T-cell (primary cell): Measurements from ENCODE around the gene ZNF92. TPM values are rescaled to one million over a fixed set of nuclear protein-coding genes. Genes with fewer than 3 reads are reported as not detected.
"Not testable (repeated sequence)": the region's sequence is repeated elsewhere in the genome, so short reads cannot be mapped to it uniquely, and the experiment has no call there.

Experiments used
- ATAC-seq, 4 experiments: fragments of 200-7000 bp in 3 of 4; fragments of 150-1000 bp in 1 of 4; cut with Tn5 transposase; replicated peaks in 1 of 4; 1 replicate in 3 of 4; 2 replicates in 1 of 4; pipeline ENCODE4 v1.10.0; 2021; ENCODE audit warnings: moderate library complexity in 3 of 4, mild to moderate bottlenecking in 2 of 4, moderate number of reproducible peaks in 1 of 4
- CTCF ChIA-PET, 2 donors: fragments of 300-600 bp; sonication (Branson Sonifier 250); formaldehyde crosslinking; loops; one replicate each; lab custom pipeline; 2022; ENCODE audit warnings: antibody characterized with exemption in 2 of 2; lab: Charles Lee
- POLR2A ChIA-PET, 2 donors: fragments of 300-600 bp; sonication (Branson Sonifier 250); formaldehyde crosslinking; loops; one replicate each; lab custom pipeline; 2022; ENCODE audit warnings: antibody characterized with exemption in 2 of 2; lab: Charles Lee
- DNase-seq, 35 experiments: peaks; one replicate each; pipeline versions ENCODE4 v3.0.0 to v3.0.0-alpha.2; 2013 to 2023
- H3K27ac ChIP-seq: one replicate; pipeline ENCODE4 v1.5.1; 2013; ENCODE audit warnings: low read length
- H3K27me3 ChIP-seq, 2 experiments: replicated peaks in 1 of 2; 1 replicate in 1 of 2; 2 replicates in 1 of 2; pipeline versions ENCODE4 v1.6.1 to v1.7.0; 2013; ENCODE audit warnings: low read length in 1 of 2, mixed read lengths in 1 of 2; ENCODE audit not compliant: control insufficient read depth in 2 of 2, insufficient read depth in 2 of 2; ENCODE audit errors: extremely low read depth in 1 of 2
- H3K36me3 ChIP-seq, 2 donors: 1 replicate in 1 of 2; 2 replicates in 1 of 2; pipeline versions ENCODE4 v1.6.1 to v1.7.0; 2013; ENCODE audit warnings: low read length in 1 of 2; ENCODE audit not compliant: control insufficient read depth in 2 of 2, insufficient read depth in 1 of 2; ENCODE audit errors: extremely low read depth in 1 of 2
- H3K4me1 ChIP-seq, 2 experiments: 1 replicate in 1 of 2; 2 replicates in 1 of 2; pipeline versions ENCODE4 v1.6.1 to v1.7.0; 2013; ENCODE audit warnings: low read length in 2 of 2, mixed read lengths in 1 of 2; ENCODE audit not compliant: insufficient read depth in 2 of 2, control insufficient read depth in 1 of 2; ENCODE audit errors: extremely low read depth in 1 of 2
- H3K4me3 ChIP-seq, 2 donors: 1 replicate in 1 of 2; 2 replicates in 1 of 2; pipeline versions ENCODE4 v1.5.1 to v1.7.0; 2013; ENCODE audit warnings: mild to moderate bottlenecking in 2 of 2, low read length in 1 of 2, moderate library complexity in 1 of 2; ENCODE audit not compliant: control insufficient read depth in 1 of 2; ENCODE audit errors: extremely low read depth in 1 of 2
- H3K9me3 ChIP-seq: 2 replicates; pipeline ENCODE4 v1.7.0; 2013
- H3K27ac Mint-ChIP-seq, 2 donors: one replicate each; pipeline ENCODE4 v1.8.0; 2020 to 2021; ENCODE audit warnings: mild to moderate bottlenecking in 2 of 2, mixed read lengths in 2 of 2
- H3K27me3 Mint-ChIP-seq, 2 donors: one replicate each; pipeline ENCODE4 v1.8.0; 2021 to 2022; ENCODE audit warnings: mixed read lengths in 2 of 2
- H3K36me3 Mint-ChIP-seq: one replicate; pipeline ENCODE4 v1.8.0; 2021; ENCODE audit warnings: mixed read lengths
- H3K4me1 Mint-ChIP-seq, 3 donors: one replicate each; pipeline ENCODE4 v1.8.0; 2020 to 2022; ENCODE audit warnings: mixed read lengths in 3 of 3, mild to moderate bottlenecking in 1 of 3
- H3K4me3 Mint-ChIP-seq, 3 donors: one replicate each; pipeline ENCODE4 v1.8.0; 2020 to 2022; ENCODE audit warnings: mild to moderate bottlenecking in 3 of 3, mixed read lengths in 3 of 3, moderate library complexity in 3 of 3
- H3K9me3 Mint-ChIP-seq, 3 donors: one replicate each; pipeline ENCODE4 v1.8.0; 2020 to 2022; ENCODE audit warnings: mixed read lengths in 3 of 3
- WGBS: methylation state at CpG from one replicate; pipeline ENCODE4 v1.1.5; 2013; ENCODE audit warnings: missing lambda C conversion rate; ENCODE audit not compliant: insufficient coverage; 5-methylcytosine and 5-hydroxymethylcytosine counted together
- total RNA-seq, 35 experiments: library from RNA in 6 of 35; stranded (reverse) in 6 of 35; fragments of 120-200 nt in 1 of 35; gene quantifications; one replicate each; pipeline versions ENCODE4 v1.2.1 to v1.2.4 and lab custom pipeline; 2013 to 2026

Gene ZNF92
- total RNA-seq (10 to 100 TPM; 17.9 to 25.6 (median 19.2) TPM), total RNA-seq (lab: John Stamatoyannopoulos, UW) (16.0 to 76.4 (median 49.4) reads per million in 29 experiments)
- total RNA-seq (2013): 28.0 TPM

DNA sequence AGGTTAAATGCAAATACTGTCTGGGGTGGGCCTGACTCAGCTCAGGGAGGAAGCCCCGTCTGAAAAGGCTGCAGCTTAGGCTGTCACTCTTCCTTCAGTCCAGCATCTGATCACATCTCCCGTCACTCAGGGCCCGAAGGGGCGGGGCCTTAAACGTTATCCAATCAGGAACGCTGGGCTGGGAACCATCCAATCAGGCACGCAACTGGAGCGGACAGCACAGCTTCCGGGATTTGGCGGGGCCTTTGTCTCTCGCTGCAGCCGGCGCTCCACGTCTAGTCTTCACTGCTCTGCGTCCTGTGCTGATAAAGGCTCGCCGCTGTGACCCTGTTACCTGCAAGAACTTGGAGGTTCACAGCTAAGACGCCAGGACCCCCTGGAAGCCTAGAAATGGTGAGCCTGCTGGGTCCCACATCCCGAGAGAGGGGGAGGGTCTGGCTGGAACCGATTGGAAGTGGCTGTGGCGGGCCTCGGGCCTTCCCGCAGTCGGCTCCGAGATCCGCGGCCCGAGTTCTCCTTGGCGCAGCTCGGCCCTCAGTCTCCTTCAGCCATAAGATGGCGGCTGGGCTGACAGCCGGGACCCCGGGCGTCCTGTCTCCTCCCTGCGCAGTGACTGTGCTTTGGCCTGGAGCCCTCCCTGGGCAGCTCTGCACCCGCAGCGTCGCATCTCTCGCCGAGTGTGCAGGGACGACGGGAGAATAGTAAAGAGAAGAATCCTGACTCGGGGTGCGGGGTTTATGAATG is at the start of gene ZNF92:
TSS of gene ZNF92 (plus strand) at position 248 of the 744 bp plus-strand sequence. CDS start at position 391, 143 bp downstream.
- peaks cover 32 to 53% (median 46%) of the 10 kb centered on the region in 3 donors for H3K4me1 Mint-ChIP-seq
- Histone ChIP-seq H3K36me3 (peaks cover 0 to 4% of the 10 kb centered on the region in 2 donors), H3K27ac (peak within 1 kb of the TSS; percentile 71), H3K9me3 (no peaks in the 10 kb centered on the region), H3K4me3 (peak within 1 kb of the TSS; percentile 87 to 90), H3K27me3 (no peaks in the 10 kb centered on the region), H3K4me1 (peaks cover 5 to 38% of the 10 kb centered on the region in 2 experiments)
- ATAC-seq (peak; percentile 98 to 99 (median 99)), DNase-seq (peak; percentile 90 to 97 (median 94))
- peak within 1 kb of the TSS; percentile 96 to 98 (median 96) for H3K4me3 Mint-ChIP-seq
- H3K27me3 Mint-ChIP-seq: no peaks in the 10 kb centered on the region
- peak within 1 kb of the TSS; percentile 89 to 90 for H3K27ac Mint-ChIP-seq
- CTCF ChIA-PET: interaction anchor here (0.5 to 0.6 kb wide), 2 partner anchors 29 to 1929 kb away, joined by 3 read pairs; no protein-coding TSS in a partner anchor
- POLR2A ChIA-PET: interaction anchor here (0.6 to 1.1 kb wide), 8 partner anchors 9 to 582 kb away, joined by 3 to 6 read pairs (median 3); partner anchors contain the start of gene ERV3-1 (in 1 of the 2)
- WGBS: 0% methylated on average over 36 of the region's 44 CpGs
- H3K9me3 Mint-ChIP-seq: no peaks in the 10 kb centered on the region
- H3K36me3 Mint-ChIP-seq: peaks cover 15% of the 10 kb centered on the region

DNA sequence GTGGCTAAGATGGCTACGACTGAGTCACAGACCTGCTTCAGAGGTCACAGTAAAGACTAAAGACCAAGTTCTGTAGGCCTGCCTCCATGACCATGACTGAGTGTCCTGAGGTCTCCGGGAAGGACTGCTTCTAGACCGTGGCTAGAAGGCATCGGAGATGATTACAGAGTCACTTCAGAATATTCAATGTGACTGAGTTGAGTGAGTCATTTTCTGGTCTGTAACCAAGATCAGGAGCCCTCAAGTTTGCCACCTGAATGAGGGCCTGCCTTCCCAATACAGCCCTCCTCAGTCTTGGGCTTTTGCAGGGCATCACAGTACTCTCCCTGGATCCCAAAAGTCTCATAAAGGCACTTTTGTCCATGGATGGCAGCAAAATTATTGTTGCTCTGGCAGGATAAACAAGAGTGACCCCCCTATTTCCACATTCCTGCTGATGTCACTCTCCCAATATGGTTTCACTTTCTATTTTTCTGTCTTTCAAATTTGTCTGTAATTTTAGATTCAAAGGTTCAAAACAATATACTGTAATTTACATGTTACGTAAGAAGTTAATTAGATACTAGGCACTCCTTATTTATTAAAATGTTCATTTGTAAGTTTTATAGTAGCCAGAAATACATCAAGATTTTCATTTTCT is 47.7 kb upstream of the ZNF92 start:
- WGBS: 82% methylated on average over 1 of the region's 5 CpGs
- ChIA-PET POLR2A (no interaction called here), CTCF (no interaction called here)
- Histone ChIP-seq H3K9me3 (no peaks in the 10 kb centered on the region), H3K4me1 (no peaks in the 10 kb centered on the region), H3K27ac (no peak overlapping the region), H3K36me3 (no peaks in the 10 kb centered on the region), H3K27me3 (no peaks in the 10 kb centered on the region), H3K4me3 (no peak overlapping the region)
- Mint-ChIP-seq H3K4me3 (no peak overlapping the region), H3K27me3 (no peaks in the 10 kb centered on the region), H3K9me3 (no peaks in the 10 kb centered on the region), H3K36me3 (no peaks in the 10 kb centered on the region), H3K27ac (peak overlapping the region in 1 of 2 donors; percentile 34), H3K4me1 (peaks cover 0 to 5% (median 2%) of the 10 kb centered on the region in 3 donors)
- ATAC-seq (no peak), DNase-seq (no peak)

DNA sequence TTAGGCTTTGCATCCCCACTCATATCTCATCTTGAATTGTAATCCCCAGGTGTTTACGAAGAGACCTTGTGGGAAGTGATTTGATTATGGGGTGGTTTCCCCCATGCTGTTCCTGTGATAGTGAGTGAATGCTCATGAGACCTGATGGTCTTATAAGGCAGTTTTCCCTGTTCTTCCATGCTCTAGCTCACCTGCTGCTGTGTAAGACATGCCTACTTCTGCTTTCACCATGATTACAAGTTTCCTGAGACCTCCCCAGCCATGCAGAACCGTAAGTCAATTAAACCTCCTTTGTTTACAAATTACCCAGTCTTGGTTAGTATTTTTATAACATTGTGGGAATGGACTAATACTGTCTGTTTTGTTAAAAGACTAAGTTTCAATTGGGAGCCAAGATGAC is 35.3 kb upstream of the ZNF92 start:
- no peak for ATAC-seq
- H3K36me3 Mint-ChIP-seq: no peaks in the 10 kb centered on the region
- no CpG with 5 or more reads among the region's 2 CpGs for WGBS
- ChIA-PET POLR2A (no interaction called here), CTCF (no interaction called here)
- no peak overlapping the region for H3K4me3 Mint-ChIP-seq
- H3K27ac Mint-ChIP-seq: no peak overlapping the region
- no peaks in the 10 kb centered on the region for H3K9me3 Mint-ChIP-seq
- Histone ChIP-seq H3K4me1 (no peaks in the 10 kb centered on the region), H3K27me3 (peaks cover 0 to 3% of the 10 kb centered on the region in 2 experiments), H3K4me3 (no peak overlapping the region), H3K9me3 (no peaks in the 10 kb centered on the region), H3K36me3 (no peaks in the 10 kb centered on the region), H3K27ac (no peak overlapping the region)
- no peak for DNase-seq
- H3K4me1 Mint-ChIP-seq: no peaks in the 10 kb centered on the region
- peaks cover 2 to 6% of the 10 kb centered on the region in 2 donors for H3K27me3 Mint-ChIP-seq

- ChIA-PET POLR2A (no interaction called here), CTCF (no interaction called here)
- no peak overlapping the region for H3K4me3 ChIP-seq
- no peaks in the 10 kb centered on the region for H3K9me3 ChIP-seq
- WGBS: no CpG with 5 or more reads among the region's 3 CpGs
- DNase-seq (no peak), ATAC-seq (no peak)
- no peaks in the 10 kb centered on the region for H3K36me3 Mint-ChIP-seq
- H3K4me1 ChIP-seq: no peaks in the 10 kb centered on the region
- peaks cover 2 to 6% of the 10 kb centered on the region in 2 donors for H3K27me3 Mint-ChIP-seq
- peaks cover 0 to 3% of the 10 kb centered on the region in 2 experiments for H3K27me3 ChIP-seq
- no peaks in the 10 kb centered on the region for H3K4me1 Mint-ChIP-seq
- no peaks in the 10 kb centered on the region for H3K36me3 ChIP-seq
- no peak overlapping the region for H3K27ac ChIP-seq
- no peak overlapping the region for H3K27ac Mint-ChIP-seq
- H3K9me3 Mint-ChIP-seq: no peaks in the 10 kb centered on the region
- H3K4me3 Mint-ChIP-seq: no peak overlapping the region
Observed at GRCh38 chr7:65339257-65339656, 34.4 kb upstream of the ZNF92 start.

DNA sequence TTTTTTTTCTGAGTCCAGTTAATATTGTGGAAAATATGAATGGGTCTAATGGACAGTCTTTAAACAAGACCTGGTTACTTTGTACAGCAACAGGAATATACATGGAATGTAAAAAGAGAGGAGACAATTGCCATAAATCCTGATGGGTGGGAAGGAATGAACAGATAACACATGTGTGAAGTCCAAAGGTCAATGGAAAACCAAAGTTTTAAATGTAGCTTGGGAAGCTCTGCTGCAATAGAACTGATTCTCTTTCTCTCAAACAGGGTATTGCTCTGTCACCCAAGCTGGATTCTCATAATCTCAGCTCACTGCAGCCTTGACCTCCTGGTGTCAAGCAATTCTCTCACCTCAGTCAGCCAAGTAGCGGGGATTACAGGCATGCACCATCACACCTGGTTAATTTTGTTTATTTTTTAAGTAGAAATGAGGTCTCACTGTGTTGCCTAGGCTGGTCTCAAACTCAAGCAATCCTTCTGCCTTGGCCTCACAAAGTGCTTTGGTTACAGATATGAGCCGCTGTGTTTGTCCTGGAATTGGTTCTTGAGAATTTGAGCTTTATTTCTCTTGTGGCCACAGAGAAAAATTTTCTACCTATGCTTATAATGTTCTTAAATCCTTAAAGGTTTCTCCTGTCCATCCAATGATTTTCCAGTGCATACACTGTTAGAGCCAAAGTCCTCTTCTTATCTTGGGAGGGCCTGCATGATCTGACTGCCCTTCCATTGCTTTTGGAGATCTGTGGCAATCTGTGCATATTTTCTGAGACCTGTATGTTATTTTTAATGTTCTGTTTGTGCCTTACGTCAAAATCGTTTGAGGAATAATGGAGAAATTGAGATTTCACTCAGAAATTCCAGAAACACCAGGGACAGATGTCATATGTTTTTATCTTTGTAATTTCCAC is 30.7 kb upstream of the ZNF92 start:
- peaks cover 0 to 4% (median 0%) of the 10 kb centered on the region in 3 donors for H3K9me3 Mint-ChIP-seq
- Histone ChIP-seq H3K27ac (no peak overlapping the region), H3K4me1 (no peaks in the 10 kb centered on the region), H3K9me3 (no peaks in the 10 kb centered on the region), H3K36me3 (no peaks in the 10 kb centered on the region), H3K27me3 (no peaks in the 10 kb centered on the region), H3K4me3 (no peak overlapping the region)
- ChIA-PET CTCF (no interaction called here), POLR2A (no interaction called here)
- no peaks in the 10 kb centered on the region for H3K4me1 Mint-ChIP-seq
- peaks cover 2 to 11% of the 10 kb centered on the region in 2 donors for H3K27me3 Mint-ChIP-seq
- no CpG with 5 or more reads among the region's 4 CpGs for WGBS
- DNase-seq (no peak), ATAC-seq (no peak)
- H3K36me3 Mint-ChIP-seq: no peaks in the 10 kb centered on the region
- H3K4me3 Mint-ChIP-seq: no peak overlapping the region
- no peak overlapping the region for H3K27ac Mint-ChIP-seq

DNA sequence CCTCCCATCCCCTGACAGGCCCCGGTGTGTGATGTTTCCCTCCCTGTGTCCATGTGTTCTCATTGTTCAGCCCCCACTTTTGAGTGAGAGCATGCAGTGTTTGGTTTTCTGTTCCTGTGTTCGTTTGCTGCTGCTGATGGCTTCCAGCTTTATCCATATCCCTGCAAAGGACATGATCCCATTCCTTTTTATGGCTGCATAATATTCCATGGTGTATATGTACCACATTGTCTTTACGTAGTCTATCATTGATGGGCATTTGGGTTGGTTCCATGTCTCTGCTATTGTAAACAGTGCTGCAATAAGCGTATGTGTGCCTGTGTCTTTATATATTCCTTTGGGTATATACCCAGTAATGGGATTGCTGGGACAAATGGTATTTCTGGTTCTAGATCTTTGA is 29.1 kb upstream of the ZNF92 start:
- DNase-seq, H3K4me1 Mint-ChIP-seq, POLR2A ChIA-PET, ATAC-seq, H3K27me3 ChIP-seq, H3K27ac Mint-ChIP-seq, H3K9me3 Mint-ChIP-seq, H3K4me3 ChIP-seq, H3K4me1 ChIP-seq, H3K36me3 Mint-ChIP-seq, H3K9me3 ChIP-seq, H3K4me3 Mint-ChIP-seq, H3K27ac ChIP-seq, H3K36me3 ChIP-seq, CTCF ChIA-PET: not testable (repeated sequence)
- peaks cover 4 to 11% of the 10 kb centered on the region in 2 donors for H3K27me3 Mint-ChIP-seq
- WGBS: 100% methylated on average over 1 of the region's 4 CpGs
